ENCODE results near the gene SIGLEC15.
"Not testable (repeated sequence)": the region's sequence is repeated elsewhere in the genome, so short reads cannot be mapped to it uniquely, and the experiment has no call there.

SIGLEC15 gene

DNA sequence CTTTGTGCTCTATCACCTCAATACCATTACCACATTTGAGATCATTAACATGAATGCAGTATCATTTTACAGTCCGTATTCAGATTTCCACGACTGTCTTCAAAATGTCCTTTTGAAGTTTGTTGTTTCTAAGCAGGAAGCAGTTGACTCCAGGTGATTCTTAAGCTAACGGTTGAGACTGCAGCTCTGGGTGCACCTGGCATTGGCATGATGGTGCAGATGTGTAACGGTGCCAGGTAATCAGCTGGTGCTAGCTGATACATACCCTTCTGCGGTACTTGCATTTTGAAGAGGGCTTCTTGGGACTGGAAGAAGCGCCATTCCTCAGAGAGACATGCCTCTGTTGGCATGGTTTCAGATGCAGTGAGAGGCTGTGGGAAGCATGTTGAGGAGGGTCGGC, 19.5 kb downstream of the SIGLEC15 start:
- no peak for DNase-seq (ENCODE audit: low read depth)

DNA sequence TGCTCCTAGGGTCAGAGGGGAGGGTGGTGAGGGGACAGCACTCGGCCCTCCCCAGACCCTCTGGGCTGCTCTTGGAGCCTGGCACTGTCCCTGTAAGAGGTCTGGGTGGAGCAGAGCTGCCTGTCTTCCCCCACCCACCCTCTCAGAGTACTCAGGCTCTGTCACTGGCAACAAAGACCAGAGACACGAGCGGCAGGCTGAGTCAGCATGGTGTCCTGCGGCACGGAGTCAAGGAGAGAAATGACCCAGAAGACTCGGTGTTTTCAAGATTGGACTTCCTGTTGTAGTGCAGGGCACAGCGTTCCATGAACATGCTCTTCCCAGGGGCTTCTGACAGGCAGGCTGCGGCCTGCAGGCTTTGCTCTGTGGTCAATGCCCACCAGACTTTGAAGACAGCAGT, 19.9 kb downstream of the SIGLEC15 start:
- no peak for DNase-seq (ENCODE audit: low read depth)

DNA sequence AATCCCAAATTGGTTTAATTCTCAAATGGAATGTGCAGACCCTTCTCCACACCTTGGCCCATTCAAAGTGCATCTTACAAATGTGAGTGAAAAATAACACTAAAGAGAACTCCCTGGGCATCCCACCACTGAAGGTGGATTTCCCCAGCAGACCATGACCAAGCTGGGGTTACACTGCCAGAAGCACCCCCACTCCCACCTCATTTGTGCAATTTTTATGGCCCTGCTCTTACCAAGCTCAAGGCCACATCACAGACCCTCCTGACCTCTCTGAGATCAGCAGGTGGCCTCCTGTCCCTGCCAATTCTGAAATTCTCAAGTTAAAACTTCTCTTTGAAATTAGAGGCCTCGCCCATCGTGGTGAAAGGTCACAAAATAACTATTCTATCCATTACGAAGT, 21.6 kb downstream of the SIGLEC15 start:
- DNase-seq (ENCODE audit: low read depth), result no peak

DNA sequence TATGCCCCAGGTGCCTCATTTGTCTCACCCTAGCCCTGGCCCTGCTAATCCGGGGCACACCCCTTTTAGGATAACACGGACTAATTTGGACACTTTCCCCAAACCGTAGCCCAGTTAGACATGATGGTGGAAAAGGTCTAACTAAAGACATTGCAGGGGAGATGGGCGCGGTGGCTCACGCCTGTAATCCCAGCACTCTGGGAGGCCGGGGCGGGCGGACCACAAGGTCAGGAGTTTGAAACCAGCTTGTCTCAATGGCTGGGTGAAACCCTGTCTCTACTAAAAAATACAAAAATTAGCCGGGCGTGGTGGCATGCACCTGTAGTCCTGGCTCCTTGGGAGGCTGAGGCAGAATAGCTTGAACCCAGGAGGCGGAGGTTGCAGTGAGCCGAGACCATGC, 23.2 kb downstream of the SIGLEC15 start:
- not testable (repeated sequence) for DNase-seq (ENCODE audit: low read depth)

DNA sequence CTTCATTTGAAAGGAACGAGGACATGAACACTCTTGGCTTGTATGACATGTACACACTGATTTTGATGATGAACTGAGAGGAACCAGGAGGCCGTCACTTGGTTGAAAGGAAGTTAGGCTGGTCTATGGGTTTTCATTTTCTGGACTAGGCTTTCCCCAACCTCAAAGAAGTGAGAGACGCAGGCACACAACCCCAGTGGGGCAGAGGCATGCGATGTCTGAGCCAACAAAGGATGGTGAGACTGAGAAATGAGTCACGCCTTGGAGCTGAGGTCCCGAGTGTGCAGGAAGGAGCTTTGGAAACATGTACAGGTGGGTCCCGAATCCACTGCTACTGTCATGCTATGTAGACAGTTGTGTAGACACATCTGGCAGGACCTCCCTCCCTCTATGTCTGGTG, 24.1 kb downstream of the SIGLEC15 start:
- DNase-seq (ENCODE audit: low read depth), result no peak

DNA sequence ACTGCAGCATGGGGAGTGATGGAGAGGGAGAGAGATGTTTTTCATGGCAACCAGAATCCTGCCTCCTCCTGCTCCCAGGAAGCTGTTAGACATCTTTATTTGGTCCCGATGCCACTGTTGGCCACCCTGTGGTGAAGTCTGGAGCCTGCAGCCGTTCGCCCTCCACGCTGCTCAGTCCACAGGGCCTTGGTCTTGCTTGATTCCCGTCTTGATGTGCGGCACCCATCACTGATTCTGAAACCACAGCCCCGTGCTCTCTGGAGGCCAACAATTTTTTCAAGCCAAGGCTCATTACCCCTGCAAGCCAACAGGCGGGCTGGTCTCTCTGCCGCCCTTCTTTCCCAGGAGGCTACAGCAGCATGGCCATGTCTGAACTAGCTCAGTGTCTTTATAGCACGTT, 24.5 kb downstream of the SIGLEC15 start:
- no peak for DNase-seq (ENCODE audit: low read depth)

DNA sequence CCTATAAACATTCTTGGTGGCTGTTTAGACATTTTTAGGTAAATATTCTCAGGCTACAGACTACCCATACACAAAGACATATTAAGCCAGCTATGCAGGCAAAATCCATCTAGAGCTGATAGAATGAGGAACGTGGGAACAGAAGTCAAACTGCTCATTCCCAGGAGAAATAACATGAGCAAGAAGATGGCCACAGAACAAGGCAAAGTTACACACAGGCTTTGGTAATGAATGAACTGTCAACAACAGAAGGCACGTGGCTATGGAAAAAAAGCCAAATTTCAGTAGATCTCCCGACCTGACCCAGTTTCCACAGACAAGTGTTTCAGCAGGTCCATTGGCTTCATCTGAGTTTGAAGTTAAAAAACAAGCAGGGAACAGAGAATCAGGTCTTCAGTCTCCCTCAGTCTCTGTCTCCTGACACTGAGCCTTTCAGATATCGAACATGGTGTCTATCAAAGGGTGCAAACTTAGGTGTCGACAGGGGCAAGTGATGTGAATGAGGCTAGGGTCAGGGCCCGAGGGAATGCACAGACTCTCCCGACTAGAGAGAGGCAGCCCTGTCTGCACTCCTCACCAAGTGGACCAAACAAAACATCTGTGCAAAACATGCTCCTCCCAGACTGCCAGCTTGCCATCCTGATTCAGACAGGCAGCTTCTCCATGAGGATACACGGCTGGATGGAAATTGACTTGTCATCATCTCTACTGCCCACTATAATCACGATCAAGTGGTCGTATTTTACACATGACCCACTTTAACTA, 25.9 kb downstream of the SIGLEC15 start:
- DNase-seq (ENCODE audit: low read depth), result no peak

DNA sequence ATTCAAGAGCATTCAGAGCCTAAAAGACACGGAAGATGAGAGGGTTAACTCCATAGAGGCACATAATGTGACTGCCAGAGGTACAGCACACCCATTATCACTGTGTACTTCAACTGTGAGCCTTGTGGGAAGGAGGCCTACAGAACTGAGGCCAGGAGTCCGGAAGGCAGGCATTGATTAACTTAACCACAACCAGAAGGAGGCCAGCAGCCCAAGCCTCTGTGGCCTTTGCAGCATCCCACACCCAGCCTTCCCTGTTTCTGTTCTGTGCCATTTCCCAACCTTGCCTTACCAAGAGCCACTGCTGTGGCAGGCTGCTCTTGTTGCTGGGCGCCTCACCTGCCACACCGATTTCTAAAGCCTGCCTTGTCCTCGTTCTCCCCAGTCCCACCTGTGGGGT, 27.2 kb downstream of the SIGLEC15 start:
- DNase-seq (ENCODE audit: low read depth), result no peak

DNA sequence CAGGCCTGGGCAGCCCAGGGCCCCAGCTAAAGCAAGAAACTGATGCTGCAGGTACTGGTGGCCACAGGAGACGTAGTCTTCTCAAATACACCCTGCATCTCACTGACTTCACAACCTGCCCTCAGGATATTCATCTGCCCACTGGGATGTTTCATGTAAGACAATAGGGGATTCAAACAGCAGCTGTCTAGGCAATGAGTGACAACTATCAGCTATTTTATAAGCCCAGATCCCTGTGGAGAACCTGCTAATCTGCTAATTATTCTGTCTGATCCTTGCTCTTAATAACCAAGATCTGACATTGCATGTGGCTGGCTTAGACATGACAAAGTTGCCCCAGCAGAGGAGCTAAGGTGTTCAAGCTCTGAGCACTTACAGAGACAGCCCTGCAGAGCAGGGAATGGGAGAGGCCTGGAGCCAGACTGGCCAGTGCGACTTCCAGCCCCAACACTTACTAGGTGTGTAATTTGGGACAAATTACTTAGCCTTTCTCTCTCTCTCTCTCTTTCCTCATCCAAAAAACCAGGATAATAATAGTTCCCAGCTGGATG, 28.6 kb downstream of the SIGLEC15 start:
- DNase-seq (ENCODE audit: low read depth), result no peak

DNA sequence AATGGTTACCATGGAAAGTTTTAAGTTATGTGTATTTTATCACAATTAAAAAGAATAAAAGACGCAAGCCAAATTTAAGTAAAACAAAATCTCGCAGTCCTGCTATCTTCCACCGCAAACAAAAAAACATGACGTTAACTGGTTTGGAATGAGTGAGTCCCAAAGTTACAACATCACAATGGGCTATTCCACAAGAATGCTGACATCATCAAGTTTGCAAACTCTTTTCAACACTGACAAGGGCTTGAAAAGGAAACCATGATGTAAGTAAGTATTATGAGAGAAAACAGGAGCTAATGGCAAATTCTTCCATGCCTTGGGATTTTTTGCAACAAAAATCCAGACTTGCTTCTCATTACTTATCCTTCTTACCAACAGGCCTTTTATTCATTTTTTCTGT, 31.1 kb downstream of the SIGLEC15 start:
- DNase-seq (ENCODE audit: low read depth), result no peak

DNA sequence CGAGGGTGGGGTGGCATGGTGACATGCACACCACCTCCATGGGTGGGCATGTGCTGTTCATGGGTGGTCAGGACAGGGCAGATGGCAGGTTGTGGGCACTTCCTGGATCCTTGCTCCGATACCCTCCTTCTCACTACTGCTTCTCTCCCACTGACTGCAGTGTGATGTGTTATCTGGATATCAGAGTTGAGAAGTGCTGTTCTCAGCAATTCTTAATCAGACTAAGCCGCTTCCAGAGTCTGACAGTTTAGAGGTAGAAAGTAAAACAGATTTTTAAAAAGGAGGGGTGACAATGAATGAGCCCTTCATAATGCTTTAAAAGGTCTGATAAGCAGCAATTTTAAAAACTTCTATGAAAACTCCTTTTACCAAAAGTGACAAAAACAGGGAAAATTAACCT, 33.9 kb downstream of the SIGLEC15 start:
- no peak for DNase-seq (ENCODE audit: low read depth)

DNA sequence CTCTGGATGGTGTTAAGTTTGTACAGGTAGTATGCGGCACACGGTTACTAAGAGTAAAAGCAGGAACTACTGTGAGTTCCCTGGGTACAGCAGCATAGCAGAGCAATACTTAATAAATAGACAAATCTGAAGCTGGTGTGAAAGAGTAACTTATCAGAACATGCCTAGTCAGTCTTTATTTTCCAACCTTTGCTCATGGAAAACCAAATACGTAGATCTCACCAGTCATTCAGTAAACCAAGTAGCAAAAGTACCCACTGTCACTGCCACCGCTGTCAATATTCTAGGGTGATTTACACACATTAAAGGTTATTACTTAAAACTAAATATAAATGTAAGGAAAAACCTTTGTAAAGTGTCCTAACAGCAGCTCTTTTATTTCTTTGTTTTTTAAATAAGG, 35.0 kb downstream of the SIGLEC15 start:
- no peak for DNase-seq (ENCODE audit: low read depth)

DNA sequence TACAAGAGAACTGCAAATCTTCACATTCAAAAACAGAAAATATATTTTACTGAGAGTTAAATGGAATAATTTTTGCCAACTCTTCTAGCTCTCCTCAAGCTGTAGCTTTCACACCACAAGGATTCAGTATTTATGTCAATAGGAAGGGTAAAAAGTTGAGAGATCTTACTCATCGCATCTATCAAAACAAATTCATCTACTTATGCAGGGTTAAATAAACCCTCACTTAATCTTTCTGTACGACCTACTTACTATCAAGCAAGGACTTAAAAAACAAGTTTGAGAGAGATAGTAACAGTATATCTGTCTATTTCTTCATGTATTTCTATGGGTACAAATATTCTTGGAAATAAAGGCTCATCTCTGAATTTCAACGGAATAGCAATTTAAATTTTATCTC, 35.5 kb downstream of the SIGLEC15 start:
- no peak for DNase-seq (ENCODE audit: low read depth)

DNA sequence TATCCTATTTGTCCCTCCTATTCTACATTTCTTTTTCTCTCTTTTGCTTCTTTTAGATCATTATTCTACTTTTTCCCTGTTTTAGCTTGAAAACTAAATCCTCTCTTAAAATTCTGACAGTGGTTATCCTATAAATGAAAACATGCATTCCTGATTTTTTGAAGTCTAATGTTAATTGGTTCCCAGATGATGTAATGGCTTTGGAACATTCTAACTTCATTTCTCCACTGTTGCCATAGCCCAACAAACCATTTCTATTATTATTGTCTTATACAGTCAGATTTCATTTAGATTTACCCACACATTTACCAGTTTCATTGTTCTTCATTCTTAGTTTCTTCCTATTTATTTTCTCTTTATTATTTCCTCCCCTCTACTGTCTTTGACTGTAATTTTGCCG, 36.5 kb downstream of the SIGLEC15 start:
- DNase-seq (ENCODE audit: low read depth), result no peak

DNA sequence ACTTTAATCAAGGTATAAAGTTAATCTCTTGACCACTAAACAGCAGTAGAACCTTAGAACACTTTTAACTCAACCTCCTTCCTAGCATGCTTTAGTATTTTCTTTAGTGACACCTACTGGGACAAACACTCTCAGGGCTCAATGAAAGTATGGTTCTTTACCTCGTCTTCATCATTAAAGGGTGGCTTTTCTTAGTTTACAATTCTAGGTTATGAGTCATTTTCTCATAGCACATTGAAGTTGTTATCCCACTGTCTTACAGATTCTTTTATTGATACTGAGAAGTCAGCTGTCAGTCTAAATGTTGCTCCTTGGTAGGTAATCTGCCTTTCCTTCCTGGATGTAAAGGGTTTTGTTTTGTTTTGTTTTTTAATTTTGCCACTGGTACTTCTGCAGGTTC, 38.0 kb downstream of the SIGLEC15 start:
- no peak for DNase-seq (ENCODE audit: low read depth)

DNA sequence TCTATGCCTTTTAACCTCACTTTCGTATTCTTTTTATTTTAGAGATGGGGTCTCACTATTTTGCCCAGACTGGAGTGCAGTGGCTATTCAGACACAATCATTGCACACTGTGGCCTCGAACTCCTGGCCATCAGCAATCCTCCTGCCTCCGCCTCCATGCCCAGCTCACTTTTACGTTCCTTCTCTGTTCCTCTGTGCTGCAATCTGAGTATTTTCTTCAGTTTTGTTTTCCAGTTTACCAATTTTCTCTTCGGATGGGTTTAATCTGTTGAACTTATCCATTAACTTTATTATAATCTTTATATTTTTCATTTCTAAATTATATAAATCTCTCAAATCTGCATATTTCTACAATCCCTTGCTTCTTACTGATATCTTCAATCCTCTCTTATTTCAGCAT, 38.6 kb downstream of the SIGLEC15 start:
- DNase-seq (ENCODE audit: low read depth), result no peak

DNA sequence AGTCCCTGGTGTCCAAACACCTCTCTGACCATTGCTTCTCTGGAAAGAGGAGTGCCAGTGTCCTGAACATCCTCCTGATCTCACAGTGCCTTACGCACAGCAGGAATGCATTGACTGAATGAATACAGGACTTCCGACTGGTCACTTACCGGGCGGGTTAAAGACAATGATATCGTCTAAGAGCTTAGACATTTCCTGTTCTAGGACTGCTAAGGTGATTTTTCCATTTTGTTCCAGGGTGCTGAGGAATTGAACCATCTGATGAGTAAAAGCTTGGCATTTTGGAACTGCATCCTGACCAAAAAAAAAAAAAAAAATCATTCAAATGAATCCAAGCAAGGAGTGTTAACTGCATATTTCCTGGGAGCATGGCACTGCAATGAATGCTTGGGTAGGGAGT, 40.0 kb downstream of the SIGLEC15 start:
- no peak for DNase-seq (ENCODE audit: low read depth)

DNA sequence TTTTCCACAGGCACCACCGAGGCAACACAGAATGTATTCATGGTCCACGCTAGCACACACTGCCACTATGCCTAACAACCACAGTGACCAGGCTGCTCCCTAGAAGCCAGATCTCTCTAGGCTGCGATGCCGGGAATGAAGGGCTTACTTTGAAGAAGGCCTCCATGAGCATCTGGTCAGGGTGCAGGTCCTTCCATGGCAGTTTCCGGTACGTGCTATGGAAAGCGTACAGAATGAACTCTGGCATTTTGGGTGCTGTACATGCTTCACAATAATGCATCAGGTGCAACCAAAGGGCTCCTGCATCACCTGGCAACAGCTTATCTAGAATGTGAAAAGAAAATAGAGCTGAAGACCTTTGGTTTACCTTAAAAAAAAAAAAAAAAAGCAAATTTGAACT, 44.9 kb downstream of the SIGLEC15 start:
- no peak for DNase-seq (ENCODE audit: low read depth)

DNA sequence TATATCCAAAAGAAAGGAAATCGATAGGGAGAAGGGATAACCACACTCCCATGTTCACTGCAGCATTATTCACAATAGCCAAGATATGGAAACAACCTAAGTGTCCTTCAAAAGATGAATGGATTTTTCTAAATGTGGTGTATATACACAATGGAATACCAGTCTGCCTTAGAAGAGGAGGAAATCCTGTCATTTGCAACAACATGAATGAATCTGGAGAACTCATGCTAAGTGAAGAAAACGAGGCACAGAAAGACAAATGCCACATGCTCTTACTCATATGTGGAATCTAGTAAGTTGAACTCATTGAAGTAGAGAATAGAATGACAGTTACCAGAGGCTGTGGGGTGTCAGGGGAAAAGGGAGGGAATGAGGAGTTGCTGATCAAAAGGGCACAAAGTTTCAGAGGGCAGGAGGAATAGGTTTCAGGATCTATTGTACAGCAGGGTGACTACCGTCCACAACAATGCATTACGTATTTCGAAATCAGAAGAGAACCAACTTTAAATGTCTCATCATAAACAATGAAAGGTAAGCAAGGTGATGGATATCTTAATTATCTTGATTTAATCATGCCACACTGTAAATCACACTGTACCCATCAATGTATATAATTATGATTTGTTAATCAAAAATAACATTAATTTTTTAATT, 46.1 kb downstream of the SIGLEC15 start:
- no peak for DNase-seq (ENCODE audit: low read depth)

DNA sequence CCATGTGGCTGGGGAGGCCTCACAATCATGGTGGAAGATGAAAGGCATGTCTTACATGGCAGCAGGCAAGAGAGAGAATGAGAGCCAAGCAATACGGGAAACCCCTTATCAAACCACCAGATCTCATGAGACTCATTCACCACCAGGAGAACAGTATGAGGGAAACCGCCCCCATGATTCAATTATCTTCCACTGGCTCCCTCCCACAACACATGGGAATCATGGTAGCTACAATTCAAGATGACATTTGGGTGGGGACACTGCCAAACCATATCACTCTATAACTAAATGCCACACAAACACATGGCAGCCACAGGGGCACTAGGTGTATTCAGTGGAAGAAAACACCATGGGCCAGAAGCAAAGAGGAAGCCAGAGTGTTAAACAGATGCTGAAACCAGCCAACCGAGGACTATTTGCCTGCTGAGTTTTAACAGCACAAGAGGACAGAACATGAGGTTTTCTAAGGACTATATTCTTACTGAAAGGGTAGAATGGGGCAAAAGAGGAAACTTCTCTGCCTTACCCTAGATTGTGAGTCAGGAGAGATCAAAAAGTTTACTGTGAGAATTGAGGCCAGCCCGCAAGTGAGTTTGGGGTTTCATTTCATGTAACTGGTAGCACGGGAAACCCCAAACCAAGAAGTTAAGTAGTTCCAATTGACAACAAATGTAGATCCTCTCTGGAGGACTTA, 49.2 kb downstream of the SIGLEC15 start:
- no peak for DNase-seq (ENCODE audit: low read depth)

DNA sequence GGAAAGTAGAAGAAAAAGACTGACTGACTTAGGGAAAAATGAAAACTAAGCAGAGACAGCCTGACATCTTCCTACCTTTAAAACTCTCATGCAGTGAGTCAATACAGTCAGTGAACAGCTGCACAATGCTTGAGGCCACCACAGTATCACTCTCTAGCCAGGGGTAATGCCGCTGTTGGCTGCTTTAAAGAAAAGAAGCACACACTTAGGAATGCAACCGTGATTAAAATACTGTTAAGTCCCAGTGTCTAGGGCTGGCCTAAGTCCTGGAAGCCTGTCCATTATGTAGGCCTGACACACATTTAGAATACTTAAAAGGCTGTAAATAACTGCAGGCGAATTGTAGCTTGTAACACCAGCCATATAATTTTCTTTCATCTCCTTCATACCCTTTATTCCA, 50.7 kb downstream of the SIGLEC15 start:
- no peak for DNase-seq (ENCODE audit: low read depth)

DNA sequence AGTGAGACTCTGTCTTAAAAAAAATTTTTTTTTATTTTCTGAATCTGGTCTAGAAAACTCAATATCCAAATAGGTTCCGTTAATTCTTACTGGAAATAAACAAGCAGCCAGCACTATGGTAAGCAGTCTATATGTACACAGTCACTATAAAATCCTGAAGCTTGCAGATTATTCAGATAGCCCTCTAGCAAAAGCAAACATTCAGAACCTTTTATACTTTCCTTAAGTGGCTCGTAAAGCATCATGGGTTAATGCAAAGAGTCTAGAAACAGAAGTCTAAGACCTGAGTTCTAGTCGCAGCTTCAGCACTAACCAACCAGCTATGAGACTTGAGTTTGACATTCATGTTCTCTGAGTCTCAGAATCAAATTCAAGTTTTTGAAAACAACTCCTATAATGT, 51.9 kb downstream of the SIGLEC15 start:
- DNase-seq (ENCODE audit: low read depth), result no peak

Measured in stimulated activated CD8-positive, alpha-beta memory T cell treated with anti-CD3 and anti-CD28 coated beads, Interleukin-15, amount 100 ng/mL, for 24 hours (primary cell).